Measurements from ENCODE around the gene MTCP1. TPM values are rescaled to one million over a fixed set of nuclear protein-coding genes. Genes with fewer than 3 reads are reported as not detected.

Gene MTCP1
- polyA plus RNA-seq, 1 donor from 2014 or later = 1.1 TPM

DNA sequence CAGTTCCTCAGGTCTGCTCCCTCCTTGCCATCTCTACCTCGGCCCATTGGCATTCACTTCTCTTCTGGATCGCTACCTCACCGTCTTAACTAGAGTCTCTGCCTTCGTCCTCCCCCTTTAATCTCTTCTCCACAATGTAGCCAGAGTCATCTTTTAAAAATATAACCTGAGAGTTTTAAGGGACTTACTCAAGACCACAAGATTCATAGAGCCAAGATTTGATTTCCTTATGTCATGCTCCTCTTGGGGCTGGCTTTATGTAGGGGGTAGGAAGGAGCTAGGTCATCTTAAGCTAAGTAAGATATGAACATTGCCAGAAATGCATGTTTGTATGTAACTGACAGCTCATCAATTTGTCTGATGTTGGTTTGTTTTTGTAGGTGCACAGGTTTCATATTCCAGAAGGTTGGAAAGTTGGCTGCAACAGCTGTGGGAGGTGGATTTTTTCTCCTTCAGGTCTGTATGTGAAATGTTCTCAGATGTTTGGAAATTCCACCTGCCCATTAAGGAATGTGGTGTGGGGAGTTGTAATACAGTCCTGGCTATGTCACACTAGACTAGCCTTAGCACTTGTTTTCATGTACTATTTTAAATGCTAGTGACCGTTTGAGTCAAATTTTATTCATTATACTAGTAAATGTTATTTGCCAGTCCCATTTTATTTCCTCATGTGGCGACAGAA is 24.7 kb downstream of the MTCP1 start:
- no peak overlapping the region for H3K4me3 ChIP-seq (ENCODE audit: low read length)
- no peaks in the 10 kb centered on the region for H3F3A ChIP-seq (ENCODE audit: insufficient read depth, low read length, poor library complexity, severe bottlenecking)
- H4K20me1 ChIP-seq (ENCODE audit: insufficient read depth) = no peaks in the 10 kb centered on the region
- TF ChIP-seq SMC3 (conservative IDR thresholded peaks at IDR 0.05; ENCODE audit: poor library complexity) (no peak), POLR2AphosphoS5 (IDR thresholded peaks at IDR 0.05) (no peak), MXI1 (conservative IDR thresholded peaks at IDR 0.05; ENCODE audit: poor library complexity, severe bottlenecking) (no peak), RAD21 (conservative IDR thresholded peaks at IDR 0.05) (no peak), EZH2 (IDR thresholded peaks at IDR 0.05; ENCODE audit: borderline replicate concordance, insufficient read depth, low read length, poor library complexity, severe bottlenecking) (no peak), EP300 (conservative IDR thresholded peaks at IDR 0.05; ENCODE audit: poor library complexity, severe bottlenecking) (no peak), TAF1 (IDR thresholded peaks at IDR 0.05; ENCODE audit: low read depth) (no peak)
- TF ChIP-seq, protein P1, sequence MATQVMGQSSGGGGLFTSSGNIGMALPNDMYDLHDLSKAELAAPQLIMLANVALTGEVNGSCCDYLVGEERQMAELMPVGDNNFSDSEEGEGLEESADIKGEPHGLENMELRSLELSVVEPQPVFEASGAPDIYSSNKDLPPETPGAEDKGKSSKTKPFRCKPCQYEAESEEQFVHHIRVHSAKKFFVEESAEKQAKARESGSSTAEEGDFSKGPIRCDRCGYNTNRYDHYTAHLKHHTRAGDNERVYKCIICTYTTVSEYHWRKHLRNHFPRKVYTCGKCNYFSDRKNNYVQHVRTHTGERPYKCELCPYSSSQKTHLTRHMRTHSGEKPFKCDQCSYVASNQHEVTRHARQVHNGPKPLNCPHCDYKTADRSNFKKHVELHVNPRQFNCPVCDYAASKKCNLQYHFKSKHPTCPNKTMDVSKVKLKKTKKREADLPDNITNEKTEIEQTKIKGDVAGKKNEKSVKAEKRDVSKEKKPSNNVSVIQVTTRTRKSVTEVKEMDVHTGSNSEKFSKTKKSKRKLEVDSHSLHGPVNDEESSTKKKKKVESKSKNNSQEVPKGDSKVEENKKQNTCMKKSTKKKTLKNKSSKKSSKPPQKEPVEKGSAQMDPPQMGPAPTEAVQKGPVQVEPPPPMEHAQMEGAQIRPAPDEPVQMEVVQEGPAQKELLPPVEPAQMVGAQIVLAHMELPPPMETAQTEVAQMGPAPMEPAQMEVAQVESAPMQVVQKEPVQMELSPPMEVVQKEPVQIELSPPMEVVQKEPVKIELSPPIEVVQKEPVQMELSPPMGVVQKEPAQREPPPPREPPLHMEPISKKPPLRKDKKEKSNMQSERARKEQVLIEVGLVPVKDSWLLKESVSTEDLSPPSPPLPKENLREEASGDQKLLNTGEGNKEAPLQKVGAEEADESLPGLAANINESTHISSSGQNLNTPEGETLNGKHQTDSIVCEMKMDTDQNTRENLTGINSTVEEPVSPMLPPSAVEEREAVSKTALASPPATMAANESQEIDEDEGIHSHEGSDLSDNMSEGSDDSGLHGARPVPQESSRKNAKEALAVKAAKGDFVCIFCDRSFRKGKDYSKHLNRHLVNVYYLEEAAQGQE (IDR thresholded peaks at IDR 0.05; ENCODE audit: borderline replicate concordance) = no peak
- TF ChIP-seq, protein P2, sequence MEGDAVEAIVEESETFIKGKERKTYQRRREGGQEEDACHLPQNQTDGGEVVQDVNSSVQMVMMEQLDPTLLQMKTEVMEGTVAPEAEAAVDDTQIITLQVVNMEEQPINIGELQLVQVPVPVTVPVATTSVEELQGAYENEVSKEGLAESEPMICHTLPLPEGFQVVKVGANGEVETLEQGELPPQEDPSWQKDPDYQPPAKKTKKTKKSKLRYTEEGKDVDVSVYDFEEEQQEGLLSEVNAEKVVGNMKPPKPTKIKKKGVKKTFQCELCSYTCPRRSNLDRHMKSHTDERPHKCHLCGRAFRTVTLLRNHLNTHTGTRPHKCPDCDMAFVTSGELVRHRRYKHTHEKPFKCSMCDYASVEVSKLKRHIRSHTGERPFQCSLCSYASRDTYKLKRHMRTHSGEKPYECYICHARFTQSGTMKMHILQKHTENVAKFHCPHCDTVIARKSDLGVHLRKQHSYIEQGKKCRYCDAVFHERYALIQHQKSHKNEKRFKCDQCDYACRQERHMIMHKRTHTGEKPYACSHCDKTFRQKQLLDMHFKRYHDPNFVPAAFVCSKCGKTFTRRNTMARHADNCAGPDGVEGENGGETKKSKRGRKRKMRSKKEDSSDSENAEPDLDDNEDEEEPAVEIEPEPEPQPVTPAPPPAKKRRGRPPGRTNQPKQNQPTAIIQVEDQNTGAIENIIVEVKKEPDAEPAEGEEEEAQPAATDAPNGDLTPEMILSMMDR (IDR thresholded peaks at IDR 0.05; ENCODE audit: poor library complexity, severe bottlenecking) = no peak
- no peak overlapping the region for H2AFZ ChIP-seq (ENCODE audit: low read depth, low read length)
- H3K27me3 ChIP-seq (ENCODE audit: insufficient read depth, low read depth, low read length) = no peaks in the 10 kb centered on the region
- no peaks in the 10 kb centered on the region for H3K79me2 ChIP-seq (replicated peaks; ENCODE audit: insufficient read depth, low read length)
- H3K36me3 ChIP-seq (ENCODE audit: insufficient read depth, low read length) = no peaks in the 10 kb centered on the region
- H3K9ac ChIP-seq (ENCODE audit: low read length) = no peak overlapping the region
- no peaks in the 10 kb centered on the region for H3K9me2 ChIP-seq (ENCODE audit: insufficient read depth, low read length)
- H3K27ac ChIP-seq (ENCODE audit: low read length) = no peak overlapping the region
- no peaks in the 10 kb centered on the region for H3K9me3 ChIP-seq (ENCODE audit: low read length)
- H3K4me2 ChIP-seq (ENCODE audit: low read length) = no peak overlapping the region

DNA sequence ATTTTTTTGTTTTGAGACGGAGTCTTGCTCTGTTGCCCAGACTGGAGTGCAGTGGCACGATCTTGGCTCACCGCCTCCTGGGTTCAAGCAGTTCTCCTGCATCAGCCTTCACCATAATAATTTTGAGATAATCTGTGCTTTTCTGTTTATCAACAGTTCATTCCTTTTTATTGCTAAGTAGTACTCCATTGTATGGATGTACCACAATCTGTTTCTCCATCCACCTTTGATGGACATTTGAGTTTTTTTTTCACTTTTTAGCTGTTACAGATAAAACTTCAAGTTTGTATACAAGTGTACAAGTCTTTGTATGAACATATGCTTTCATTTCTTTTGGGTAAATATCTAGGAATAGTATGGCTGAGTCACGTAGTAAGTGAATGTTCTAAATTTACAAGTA is 35.2 kb downstream of the MTCP1 start:
- Histone ChIP-seq H3K79me2 (replicated peaks; ENCODE audit: insufficient read depth, low read length) (peaks cover 3% of the 10 kb centered on the region), H3K4me3 (ENCODE audit: low read length) (no peak overlapping the region), H3K27ac (ENCODE audit: low read length) (no peak overlapping the region), H3K9me3 (ENCODE audit: low read length) (no peaks in the 10 kb centered on the region), H4K20me1 (ENCODE audit: insufficient read depth) (no peaks in the 10 kb centered on the region), H3K9me2 (ENCODE audit: insufficient read depth, low read length) (no peaks in the 10 kb centered on the region), H3K27me3 (ENCODE audit: insufficient read depth, low read depth, low read length) (no peaks in the 10 kb centered on the region), H3K36me3 (ENCODE audit: insufficient read depth, low read length) (no peaks in the 10 kb centered on the region), H3F3A (ENCODE audit: insufficient read depth, low read length, poor library complexity, severe bottlenecking) (no peaks in the 10 kb centered on the region), H2AFZ (ENCODE audit: low read depth, low read length) (no peak overlapping the region), H3K4me2 (ENCODE audit: low read length) (no peak overlapping the region), H3K9ac (ENCODE audit: low read length) (no peak overlapping the region)
- TF ChIP-seq EZH2 (IDR thresholded peaks at IDR 0.05; ENCODE audit: borderline replicate concordance, insufficient read depth, low read length, poor library complexity, severe bottlenecking) = no peak
- TF ChIP-seq RAD21 (conservative IDR thresholded peaks at IDR 0.05) = no peak
- no peak for TF ChIP-seq TAF1 (IDR thresholded peaks at IDR 0.05; ENCODE audit: low read depth)
- TF ChIP-seq SMC3 (conservative IDR thresholded peaks at IDR 0.05; ENCODE audit: poor library complexity) = no peak

All from neural cell (in vitro differentiated cells).